ENCODE measurements around the gene SYNE4. TPM values are rescaled to one million over a fixed set of nuclear protein-coding genes. Genes with fewer than 3 reads are reported as not detected.
A peak's percentile ranks its signal among the peaks of the same experiment; 100 is the strongest.

SYNE4 gene
- total and polyA plus RNA-seq, 2 of the 13 experiments (the other 11 are each of a cell fraction or from before 2014, with no cell fraction given) = 13.7 to 23.0 TPM

GRCh38 chr19:35995048-35995993 is 13.3 kb downstream of the SYNE4 start, which contains the start of gene SDHAF1 (continued):
- TF ChIP-seq MBD4 (IDR thresholded peaks at IDR 0.05; ENCODE audit: borderline replicate concordance, low read length) = no peak
- no peak for TF ChIP-seq ATF5 (CRISPR knock-in tag; IDR thresholded peaks at IDR 0.05; ENCODE audit: low read depth)
- TF ChIP-seq RFX5 (IDR thresholded peaks at IDR 0.05; ENCODE audit: low read depth, low read length) = no peak
- no peak for TF ChIP-seq NCOA5 (CRISPR knock-in tag; IDR thresholded peaks at IDR 0.05)
- TF ChIP-seq RBAK (CRISPR knock-in tag; IDR thresholded peaks at IDR 0.05) = no peak
- TF ChIP-seq HMGXB4 (CRISPR knock-in tag; IDR thresholded peaks at IDR 0.05; ENCODE audit: borderline replicate concordance in 1 of 2, low read depth in 1 of 2) = peak; percentile 58 to 90; a peak in 2 of 4 replicates
- 0 out of 2 replicates have a peak, but pooled peaks have one; percentile 74 for TF ChIP-seq ZNF546 (CRISPR knock-in tag; conservative IDR thresholded peaks at IDR 0.05)
- no peak for TF ChIP-seq RAD51 (IDR thresholded peaks at IDR 0.05; ENCODE audit: borderline replicate concordance)
- TF ChIP-seq ATF2 (CRISPR knock-in tag; IDR thresholded peaks at IDR 0.05) = peak; percentile 59; the same call in 1 of the 2 replicates
- TF ChIP-seq FOXK2 (IDR thresholded peaks at IDR 0.05) = no peak
- 0 out of 2 replicates have a peak, but pooled peaks have one; percentile 53 for TF ChIP-seq ZNF317 (CRISPR knock-in tag; IDR thresholded peaks at IDR 0.05)
- TF ChIP-seq KAT2B (IDR thresholded peaks at IDR 0.05; ENCODE audit: borderline replicate concordance, low read depth, low read length) = no peak
- TF ChIP-seq RBM22 (optimal IDR thresholded peaks at IDR 0.05; ENCODE audit: low read length) = peak; percentile 29
- no peak for TF ChIP-seq ZNF878 (CRISPR knock-in tag; IDR thresholded peaks at IDR 0.05)
- no peak for TF ChIP-seq TCF7 (IDR thresholded peaks at IDR 0.05; ENCODE audit: low read depth)
- TF ChIP-seq CEBPG (CRISPR knock-in tag; IDR thresholded peaks at IDR 0.05) = peak; percentile 97
- no peak for TF ChIP-seq HNRNPH1 (optimal IDR thresholded peaks at IDR 0.05; ENCODE audit: low read depth, low read length)
- peak; percentile 83; the same call in 1 of the 2 replicates for TF ChIP-seq ZBTB38 (CRISPR knock-in tag; IDR thresholded peaks at IDR 0.05)
- peak; percentile 85 for TF ChIP-seq KMT2B (CRISPR knock-in tag; IDR thresholded peaks at IDR 0.05)
- 0 out of 2 replicates have a peak, but pooled peaks have one; percentile 19 for TF ChIP-seq ZBTB43 (CRISPR knock-in tag; conservative IDR thresholded peaks at IDR 0.05)
- peak; percentile 58 for TF ChIP-seq BORCS8-MEF2B (CRISPR knock-in tag; IDR thresholded peaks at IDR 0.05)
- peak; percentile 64; the same call in 1 of the 2 replicates for TF ChIP-seq RAD21 (CRISPR knock-in tag; IDR thresholded peaks at IDR 0.05)
- no peak for TF ChIP-seq PCBP2 (optimal IDR thresholded peaks at IDR 0.05; ENCODE audit: low read depth, low read length, poor library complexity, severe bottlenecking)
- peak; percentile 87; the same call in 1 of the 2 replicates for TF ChIP-seq ZNF790 (CRISPR knock-in tag; IDR thresholded peaks at IDR 0.05; ENCODE audit: borderline replicate concordance)
- TF ChIP-seq MED1 (CRISPR knock-in tag; IDR thresholded peaks at IDR 0.05) = 0 out of 2 replicates have a peak, but pooled peaks have one; percentile 26
- no peak for TF ChIP-seq MBNL3 (CRISPR knock-in tag; conservative IDR thresholded peaks at IDR 0.05)

Measured in HepG2 (cell line).